SK-N-MC (cell line): ENCODE results near the gene FJX1.

ENCODE experiments used
- EZH2 ChIP-seq: fragments of 200-600 bp; sonication (generic); IDR thresholded peaks from one replicate; pipeline ENCODE4 v1.6.1; 2017; ENCODE audit warnings: antibody characterized with exemption
- POLR2AphosphoS5 ChIP-seq: IDR thresholded peaks from 2 replicates; pipeline ENCODE4 v1.6.1; 2012; ENCODE audit warnings: mild to moderate bottlenecking, low read depth, low read length, borderline replicate concordance

DNA sequence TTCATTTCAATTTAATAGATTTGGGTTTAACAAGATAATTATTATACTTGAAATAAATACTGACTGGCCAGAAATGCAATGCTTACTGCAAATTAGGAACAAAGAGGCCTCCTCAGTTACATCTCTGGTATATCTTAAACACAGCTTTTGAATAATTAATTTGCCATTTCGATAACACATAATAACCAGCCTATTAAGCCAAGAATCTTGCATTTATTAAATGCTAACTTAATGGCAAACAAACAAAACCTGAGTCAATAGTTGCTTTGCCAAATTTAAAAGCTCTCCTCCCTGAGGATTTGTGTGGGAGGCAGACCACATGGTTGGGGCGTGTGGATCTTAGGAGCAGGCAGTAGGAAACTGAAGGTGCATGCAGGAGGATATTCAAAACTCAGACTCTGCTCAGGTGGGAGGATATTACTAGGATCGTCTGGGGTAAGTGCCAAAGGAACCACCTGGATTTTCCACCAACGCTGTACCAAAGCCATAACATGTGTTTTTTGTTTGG, 17.9 kb upstream of the FJX1 start:
- TF ChIP-seq EZH2 (no peak), POLR2AphosphoS5 (no peak)
